ENCODE data around the gene FMNL2.

DNA sequence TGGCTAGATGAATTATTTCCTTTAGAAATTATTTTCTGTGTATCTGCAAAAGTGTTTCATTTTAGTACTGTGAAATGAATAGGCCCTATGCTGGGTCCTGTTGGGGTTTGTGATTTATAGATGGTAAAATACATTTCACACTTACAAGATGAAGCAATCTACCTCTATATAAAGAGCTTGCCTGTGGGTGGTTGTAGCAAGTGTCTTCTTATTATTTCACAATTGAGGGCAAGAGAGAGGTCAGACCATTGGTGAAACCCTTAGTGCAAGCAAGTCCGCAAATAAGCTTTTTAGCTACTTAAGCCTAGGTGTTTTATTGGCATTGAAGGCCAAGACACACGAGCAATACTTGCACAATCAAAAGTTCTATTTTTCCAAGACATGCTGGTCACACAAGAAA lies 153.1 kb downstream of the FMNL2 start:
- TF ChIP-seq, protein P1, sequence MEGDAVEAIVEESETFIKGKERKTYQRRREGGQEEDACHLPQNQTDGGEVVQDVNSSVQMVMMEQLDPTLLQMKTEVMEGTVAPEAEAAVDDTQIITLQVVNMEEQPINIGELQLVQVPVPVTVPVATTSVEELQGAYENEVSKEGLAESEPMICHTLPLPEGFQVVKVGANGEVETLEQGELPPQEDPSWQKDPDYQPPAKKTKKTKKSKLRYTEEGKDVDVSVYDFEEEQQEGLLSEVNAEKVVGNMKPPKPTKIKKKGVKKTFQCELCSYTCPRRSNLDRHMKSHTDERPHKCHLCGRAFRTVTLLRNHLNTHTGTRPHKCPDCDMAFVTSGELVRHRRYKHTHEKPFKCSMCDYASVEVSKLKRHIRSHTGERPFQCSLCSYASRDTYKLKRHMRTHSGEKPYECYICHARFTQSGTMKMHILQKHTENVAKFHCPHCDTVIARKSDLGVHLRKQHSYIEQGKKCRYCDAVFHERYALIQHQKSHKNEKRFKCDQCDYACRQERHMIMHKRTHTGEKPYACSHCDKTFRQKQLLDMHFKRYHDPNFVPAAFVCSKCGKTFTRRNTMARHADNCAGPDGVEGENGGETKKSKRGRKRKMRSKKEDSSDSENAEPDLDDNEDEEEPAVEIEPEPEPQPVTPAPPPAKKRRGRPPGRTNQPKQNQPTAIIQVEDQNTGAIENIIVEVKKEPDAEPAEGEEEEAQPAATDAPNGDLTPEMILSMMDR (IDR thresholded peaks at IDR 0.05 in 8 of 11, conservative IDR thresholded peaks at IDR 0.05 in 3 of 11), result no peak
- no peak for TF ChIP-seq POLR2AphosphoS5 (IDR thresholded peaks at IDR 0.05)
- no peak for TF ChIP-seq POLR2A (IDR thresholded peaks at IDR 0.05)

Data from spleen (tissue), 7 donors.